Panc1 (cell line): Measurements from ENCODE around the gene JAZF1. TPM values are rescaled to one million over a fixed set of nuclear protein-coding genes. Genes with fewer than 3 reads are reported as not detected.

ENCODE experiments used
- ATAC-seq: fragments of 200-7000 bp; cut with Tn5 transposase; 2 replicates; pipeline ENCODE4 v1.9.1; 2020; ENCODE audit warnings: mild to moderate bottlenecking, moderate library complexity
- BruUV-seq: library from RNA; stranded (reverse); fragments of 400-500 nt; replicated peaks from 2 replicates; lab custom pipeline; 2021; lab: Mats Ljungman, UMichigan
- CTCF ChIA-PET: fragments of 300-600 bp; sonication (Branson Sonifier 250); formaldehyde crosslinking; loops from one replicate; lab custom pipeline; 2022; ENCODE audit warnings: antibody characterized with exemption; lab: Charles Lee
- POLR2A ChIA-PET: fragments of 300-600 bp; sonication (Branson Sonifier 250); formaldehyde crosslinking; loops from one replicate; lab custom pipeline; 2022; ENCODE audit warnings: antibody characterized with exemption; lab: Charles Lee
- DNase-seq: peaks from one replicate; pipeline ENCODE4 v3.0.0-alpha.2; 2010; ENCODE audit warnings: low read depth, low spot score
- H3K27ac ChIP-seq: 2 replicates; pipeline ENCODE4 v1.5.1; 2011; ENCODE audit warnings: mild to moderate bottlenecking, low read length, inconsistent platforms
- H3K27me3 ChIP-seq: fragments of 200-500 bp; sonication (Bioruptor generic); 2 replicates; pipeline ENCODE4 v1.6.0; 2014; ENCODE audit warnings: low read length, inconsistent platforms; ENCODE audit not compliant: control insufficient read depth, insufficient read depth
- H3K36me3 ChIP-seq: fragments of 200-500 bp; sonication (Bioruptor generic); 2 replicates; pipeline ENCODE4 v1.5.1; 2014; ENCODE audit warnings: inconsistent platforms, mild to moderate bottlenecking, low read length, moderate library complexity; ENCODE audit not compliant: control insufficient read depth, insufficient read depth
- H3K4me1 ChIP-seq: 2 replicates; pipeline ENCODE4 v1.5.1; 2011; ENCODE audit warnings: inconsistent platforms, mild to moderate bottlenecking, low read length, moderate library complexity; ENCODE audit not compliant: control insufficient read depth, insufficient read depth
- H3K4me3 ChIP-seq, 2 experiments: 2 replicates each; pipeline ENCODE4 v1.5.1; 2011 to 2012; ENCODE audit warnings: low read depth in 2 of 2, low read length in 2 of 2, mild to moderate bottlenecking in 2 of 2, inconsistent platforms in 1 of 2, moderate library complexity in 1 of 2
- H3K9me3 ChIP-seq: fragments of 200-500 bp; sonication (Bioruptor generic); 2 replicates; pipeline ENCODE4 v1.5.1; 2014; ENCODE audit warnings: low read depth, mild to moderate bottlenecking, inconsistent platforms, low read length, moderate library complexity; ENCODE audit not compliant: control insufficient read depth, insufficient read depth
- POLR2AphosphoS5 ChIP-seq: IDR thresholded peaks from 2 replicates; pipeline ENCODE4 v1.6.1; 2012; ENCODE audit warnings: mild to moderate bottlenecking, low read depth, low read length, moderate library complexity
- REST ChIP-seq, 2 experiments: IDR thresholded peaks; 2 replicates each; pipeline ENCODE4 v1.6.1; 2011 to 2012; ENCODE audit warnings: low read depth in 2 of 2, control low read depth in 1 of 2, low read length in 1 of 2, mild to moderate bottlenecking in 1 of 2, moderate library complexity in 1 of 2; ENCODE audit not compliant: insufficient read depth in 1 of 2
- SIN3A ChIP-seq: IDR thresholded peaks from 2 replicates; pipeline ENCODE4 v1.6.1; 2012; ENCODE audit warnings: low read depth, mild to moderate bottlenecking, low read length, moderate library complexity, borderline replicate concordance; ENCODE audit not compliant: insufficient read depth
- TCF7L2 ChIP-seq: IDR thresholded peaks from 2 replicates; pipeline ENCODE4 v1.6.1; 2011; ENCODE audit warnings: mild to moderate bottlenecking, low read depth, low read length, inconsistent platforms
- in situ Hi-C: cut with HindIII; loops from 2 replicates; pipeline ENCODE4 v1.10.0; 2016; ENCODE audit warnings: low sequenced_read_pairs, low pct_unique_long_range_greater_than_20kb
- intact Hi-C: fragments of 100-400 bp; cut with micrococcal nuclease; formaldehyde crosslinking; loops from one replicate; pipeline ENCODE4 v1.10.0; 2022; ENCODE audit not compliant: unreplicated experiment
- total RNA-seq: library from RNA; stranded (reverse); gene quantifications from one replicate; pipeline ENCODE4 v1.2.1, GENCODE V29; 2021; ENCODE audit not compliant: unreplicated experiment
- TF ChIP-seq, protein P1 (sequence below): fragments of 450-650 bp; IDR thresholded peaks from 2 replicates; pipeline ENCODE4 v1.5.1; 2017; ENCODE audit warnings: mild to moderate bottlenecking

Gene JAZF1
- total RNA-seq, 1 experiment from 2014 or later, result 8.8 TPM

GRCh38 chr7:28002638-28003037 lies 178.0 kb downstream of the JAZF1 start:
- no peaks in the 10 kb centered on the region for H3K36me3 ChIP-seq
- H3K4me3 ChIP-seq, result no peak overlapping the region
- BruUV-seq, result no TSS peak
- intact Hi-C loops (no loop called here), in situ Hi-C loops (no loop called here)
- POLR2A ChIA-PET, result no interaction called here
- H3K27ac ChIP-seq, result no peak overlapping the region
- CTCF ChIA-PET, result no interaction called here
- H3K4me1 ChIP-seq, result no peaks in the 10 kb centered on the region
- ATAC-seq (no peak), DNase-seq (no peak)
- no peaks in the 10 kb centered on the region for H3K9me3 ChIP-seq
- no peaks in the 10 kb centered on the region for H3K27me3 ChIP-seq
- TF ChIP-seq, protein P1, sequence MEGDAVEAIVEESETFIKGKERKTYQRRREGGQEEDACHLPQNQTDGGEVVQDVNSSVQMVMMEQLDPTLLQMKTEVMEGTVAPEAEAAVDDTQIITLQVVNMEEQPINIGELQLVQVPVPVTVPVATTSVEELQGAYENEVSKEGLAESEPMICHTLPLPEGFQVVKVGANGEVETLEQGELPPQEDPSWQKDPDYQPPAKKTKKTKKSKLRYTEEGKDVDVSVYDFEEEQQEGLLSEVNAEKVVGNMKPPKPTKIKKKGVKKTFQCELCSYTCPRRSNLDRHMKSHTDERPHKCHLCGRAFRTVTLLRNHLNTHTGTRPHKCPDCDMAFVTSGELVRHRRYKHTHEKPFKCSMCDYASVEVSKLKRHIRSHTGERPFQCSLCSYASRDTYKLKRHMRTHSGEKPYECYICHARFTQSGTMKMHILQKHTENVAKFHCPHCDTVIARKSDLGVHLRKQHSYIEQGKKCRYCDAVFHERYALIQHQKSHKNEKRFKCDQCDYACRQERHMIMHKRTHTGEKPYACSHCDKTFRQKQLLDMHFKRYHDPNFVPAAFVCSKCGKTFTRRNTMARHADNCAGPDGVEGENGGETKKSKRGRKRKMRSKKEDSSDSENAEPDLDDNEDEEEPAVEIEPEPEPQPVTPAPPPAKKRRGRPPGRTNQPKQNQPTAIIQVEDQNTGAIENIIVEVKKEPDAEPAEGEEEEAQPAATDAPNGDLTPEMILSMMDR, result no peak
- TF ChIP-seq REST (IDR thresholded peaks at IDR 0.05; ENCODE audit: insufficient read depth in 1 of 2, low read depth in 2 of 2, low read length in 1 of 2), result no peak
- TF ChIP-seq SIN3A, result no peak

DNA sequence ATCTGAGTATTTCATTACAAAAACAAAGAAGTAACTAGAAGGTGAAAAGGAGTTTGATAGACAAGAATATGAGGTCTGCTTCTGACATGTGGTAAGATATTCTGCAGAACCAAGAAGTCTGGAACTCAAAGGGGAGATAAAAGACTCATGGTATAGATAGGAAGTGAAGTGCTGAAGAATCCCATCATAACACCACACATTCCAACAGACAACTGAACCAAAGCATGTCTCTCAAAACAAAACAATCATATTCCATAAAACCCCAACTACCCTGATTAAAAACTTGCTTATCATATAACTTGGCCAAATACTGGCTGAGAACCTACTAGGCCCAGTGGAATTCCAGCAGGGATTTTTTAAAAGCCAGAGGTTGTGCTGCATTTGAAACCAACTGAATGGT lies 178.7 kb downstream of the JAZF1 start:
- Histone ChIP-seq H3K4me1 (no peaks in the 10 kb centered on the region), H3K9me3 (no peaks in the 10 kb centered on the region), H3K27me3 (no peaks in the 10 kb centered on the region), H3K36me3 (no peaks in the 10 kb centered on the region), H3K27ac (no peak overlapping the region), H3K4me3 (no peak overlapping the region)
- CTCF ChIA-PET, result no interaction called here
- intact Hi-C loops, result no loop called here
- no TSS peak for BruUV-seq
- POLR2A ChIA-PET, result no interaction called here
- no peak for DNase-seq
- in situ Hi-C loops, result no loop called here
- TF ChIP-seq SIN3A (no peak), TCF7L2 (no peak), POLR2AphosphoS5 (no peak), REST (IDR thresholded peaks at IDR 0.05; ENCODE audit: insufficient read depth in 1 of 2, low read depth in 2 of 2, low read length in 1 of 2) (no peak)
- TF ChIP-seq, protein P1, result no peak
- no peak for ATAC-seq
